H1 (cell line): Measurements from ENCODE around the gene SEL1L. TPM values are rescaled to one million over a fixed set of nuclear protein-coding genes. Genes with fewer than 3 reads are reported as not detected.

Experiments
- CHD1 ChIP-seq: IDR thresholded peaks from 2 replicates; pipeline ENCODE4 v1.6.1; 2012; ENCODE audit warnings: low read depth, low read length, improper control_type of control experiment
- SIN3A ChIP-seq, 2 experiments: IDR thresholded peaks in 1 of 2; conservative IDR thresholded peaks in 1 of 2; 2 replicates each; pipeline ENCODE4 v1.6.1; 2011 to 2012; ENCODE audit warnings: low read length in 2 of 2, improper control_type of control experiment in 1 of 2, low read depth in 1 of 2, mild to moderate bottlenecking in 1 of 2
- polyA plus RNA-seq, 7 experiments: library from polyadenylated mRNA; depleted of rRNA in 3 of 7; stranded (reverse) in 5 of 7; unstranded in 2 of 7; fragments of >200 nt in 5 of 7; fragments of 200-250 nt in 2 of 7; gene quantifications; 1 replicate in 5 of 7; 2 replicates in 1 of 7; 4 replicates in 1 of 7; pipeline versions ENCODE4 v1.2.1 to v1.2.3, GENCODE V29; 2011 to 2013; ENCODE audit warnings: missing spikeins in 2 of 7, mixed read lengths in 2 of 7
- total RNA-seq: library from RNA; stranded (reverse); fragmentation: NEBNext Ultra II Directional; extraction: Animal tissue kit (Norgen Biotek cat#: 25700); gene quantifications from 2 replicates; pipeline ENCODE4 v1.2.1, GENCODE V29; 2021
- TF ChIP-seq, protein P1 (sequence below): IDR thresholded peaks from 2 replicates; pipeline ENCODE4 v1.6.1; 2011; ENCODE audit warnings: low read length, improper control_type of control experiment
- TF ChIP-seq, protein P2 (sequence below): IDR thresholded peaks from 2 replicates; pipeline ENCODE4 v1.6.1; 2012; ENCODE audit warnings: inconsistent platforms
- TF ChIP-seq, protein P3 (sequence below), 3 experiments: IDR thresholded peaks; 1 replicate in 2 of 3; 2 replicates in 1 of 3; pipeline versions ENCODE4 v1.5.1 to v1.6.1; 2011; ENCODE audit warnings: low read length in 3 of 3, mild to moderate bottlenecking in 3 of 3, inconsistent platforms in 2 of 3, low read depth in 1 of 3, moderate library complexity in 1 of 3; ENCODE audit not compliant: insufficient read depth in 1 of 3; ENCODE audit errors: control extremely low read depth in 1 of 3

Gene SEL1L
- total and polyA plus RNA-seq, 2 of the 8 experiments (the other 6 are each of a cell fraction or from before 2014, with no cell fraction given) = 4.3 to 34.9 TPM

DNA sequence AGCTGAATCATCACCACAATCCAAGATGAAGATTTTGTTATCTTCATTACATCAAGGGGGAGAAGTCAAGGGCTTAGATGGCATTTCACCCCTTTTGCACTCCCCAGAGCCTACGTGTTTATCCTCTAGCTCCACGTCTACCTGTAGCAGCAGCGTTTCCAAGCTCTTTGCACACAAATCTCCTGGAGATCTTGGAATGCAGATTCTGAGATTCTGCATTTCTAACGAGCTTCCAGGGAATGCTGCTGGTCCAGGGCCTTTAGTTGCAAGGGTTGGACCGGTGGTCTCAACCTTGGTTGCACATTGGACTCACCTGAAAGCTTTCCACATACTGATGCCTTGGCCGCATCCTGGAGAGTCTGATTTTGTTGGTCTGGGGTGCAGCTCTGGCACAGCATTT is 84.1 kb downstream of the SEL1L start (continued):
- TF ChIP-seq, protein P1, sequence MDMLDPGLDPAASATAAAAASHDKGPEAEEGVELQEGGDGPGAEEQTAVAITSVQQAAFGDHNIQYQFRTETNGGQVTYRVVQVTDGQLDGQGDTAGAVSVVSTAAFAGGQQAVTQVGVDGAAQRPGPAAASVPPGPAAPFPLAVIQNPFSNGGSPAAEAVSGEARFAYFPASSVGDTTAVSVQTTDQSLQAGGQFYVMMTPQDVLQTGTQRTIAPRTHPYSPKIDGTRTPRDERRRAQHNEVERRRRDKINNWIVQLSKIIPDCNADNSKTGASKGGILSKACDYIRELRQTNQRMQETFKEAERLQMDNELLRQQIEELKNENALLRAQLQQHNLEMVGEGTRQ = no peak
- TF ChIP-seq, protein P2, sequence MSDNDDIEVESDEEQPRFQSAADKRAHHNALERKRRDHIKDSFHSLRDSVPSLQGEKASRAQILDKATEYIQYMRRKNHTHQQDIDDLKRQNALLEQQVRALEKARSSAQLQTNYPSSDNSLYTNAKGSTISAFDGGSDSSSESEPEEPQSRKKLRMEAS = no peak
- no peak for TF ChIP-seq SIN3A (conservative IDR thresholded peaks at IDR 0.05 in 1 of 2, IDR thresholded peaks at IDR 0.05 in 1 of 2; ENCODE audit: low read depth in 1 of 2, low read length in 2 of 2)
- TF ChIP-seq, protein P3, sequence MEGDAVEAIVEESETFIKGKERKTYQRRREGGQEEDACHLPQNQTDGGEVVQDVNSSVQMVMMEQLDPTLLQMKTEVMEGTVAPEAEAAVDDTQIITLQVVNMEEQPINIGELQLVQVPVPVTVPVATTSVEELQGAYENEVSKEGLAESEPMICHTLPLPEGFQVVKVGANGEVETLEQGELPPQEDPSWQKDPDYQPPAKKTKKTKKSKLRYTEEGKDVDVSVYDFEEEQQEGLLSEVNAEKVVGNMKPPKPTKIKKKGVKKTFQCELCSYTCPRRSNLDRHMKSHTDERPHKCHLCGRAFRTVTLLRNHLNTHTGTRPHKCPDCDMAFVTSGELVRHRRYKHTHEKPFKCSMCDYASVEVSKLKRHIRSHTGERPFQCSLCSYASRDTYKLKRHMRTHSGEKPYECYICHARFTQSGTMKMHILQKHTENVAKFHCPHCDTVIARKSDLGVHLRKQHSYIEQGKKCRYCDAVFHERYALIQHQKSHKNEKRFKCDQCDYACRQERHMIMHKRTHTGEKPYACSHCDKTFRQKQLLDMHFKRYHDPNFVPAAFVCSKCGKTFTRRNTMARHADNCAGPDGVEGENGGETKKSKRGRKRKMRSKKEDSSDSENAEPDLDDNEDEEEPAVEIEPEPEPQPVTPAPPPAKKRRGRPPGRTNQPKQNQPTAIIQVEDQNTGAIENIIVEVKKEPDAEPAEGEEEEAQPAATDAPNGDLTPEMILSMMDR (IDR thresholded peaks at IDR 0.05; ENCODE audit: control extremely low read depth in 1 of 3, insufficient read depth in 1 of 3, low read depth in 1 of 3, low read length in 3 of 3) = no peak
- no peak for TF ChIP-seq CHD1
- TF ChIP-seq, all 59 proteins: peak for 0
